SK-N-MC (cell line): ENCODE measurements around the gene ATOH7.
"Not testable (repeated sequence)": the region's sequence is repeated elsewhere in the genome, so short reads cannot be mapped to it uniquely, and the experiment has no call there.

Experiments
- DNase-seq: peaks from one replicate; pipeline ENCODE4 v3.0.0-alpha.2; 2011; ENCODE audit warnings: low read depth, low spot score
- H3K27ac ChIP-seq: fragments of 200-600 bp; sonication (generic); 2 replicates; pipeline ENCODE4 v1.5.1; 2016; ENCODE audit warnings: mixed run types
- H3K36me3 ChIP-seq: fragments of 200-600 bp; sonication (generic); 2 replicates; pipeline ENCODE4 v1.6.1; 2017; ENCODE audit warnings: antibody characterized with exemption, low read length, mixed read lengths; ENCODE audit not compliant: insufficient read depth
- H3K4me3 ChIP-seq: fragments of 200-600 bp; sonication (generic); 2 replicates; pipeline ENCODE4 v1.5.1; 2016
- H3K9ac ChIP-seq: fragments of 200-600 bp; sonication (generic); 2 replicates; pipeline ENCODE4 v1.8.0; 2017; ENCODE audit warnings: mixed run types, mixed read lengths; ENCODE audit not compliant: insufficient read length
- H3K9me3 ChIP-seq: fragments of 200-600 bp; sonication (generic); 2 replicates; pipeline ENCODE4 v1.6.1; 2017; ENCODE audit warnings: low read depth, mild to moderate bottlenecking, antibody characterized with exemption, low read length, moderate library complexity, mixed read lengths
- EZH2 ChIP-seq: fragments of 200-600 bp; sonication (generic); IDR thresholded peaks from one replicate; pipeline ENCODE4 v1.6.1; 2017; ENCODE audit warnings: antibody characterized with exemption
- FOXP2 ChIP-seq: optimal IDR thresholded peaks from 2 replicates; pipeline ENCODE3; 2011; ENCODE audit warnings: mild to moderate bottlenecking, moderate library complexity; ENCODE audit not compliant: insufficient read depth; ENCODE audit errors: extremely low read length, control extremely low read depth
- POLR2AphosphoS5 ChIP-seq: IDR thresholded peaks from 2 replicates; pipeline ENCODE4 v1.6.1; 2012; ENCODE audit warnings: mild to moderate bottlenecking, low read depth, low read length, borderline replicate concordance

ATOH7 gene

GRCh38 chr10:68261132-68261856, 29.4 kb upstream of the ATOH7 start:
- H3K9ac ChIP-seq = no peak overlapping the region
- no peaks in the 10 kb centered on the region for H3K36me3 ChIP-seq
- TF ChIP-seq EZH2 = no peak
- TF ChIP-seq FOXP2 = no peak
- no peak for TF ChIP-seq POLR2AphosphoS5
- no peaks in the 10 kb centered on the region for H3K9me3 ChIP-seq
- no peak overlapping the region for H3K27ac ChIP-seq
- no peak for DNase-seq
- no peak overlapping the region for H3K4me3 ChIP-seq

GRCh38 chr10:68253346-68253745, 21.4 kb upstream of the ATOH7 start:
- no peak for DNase-seq
- Histone ChIP-seq H3K27ac (no peak overlapping the region), H3K9ac (no peak overlapping the region), H3K9me3 (no peaks in the 10 kb centered on the region), H3K4me3 (no peak overlapping the region), H3K36me3 (no peaks in the 10 kb centered on the region)
- TF ChIP-seq FOXP2 = no peak
- no peak for TF ChIP-seq POLR2AphosphoS5
- TF ChIP-seq EZH2 = no peak

- no peak overlapping the region for H3K4me3 ChIP-seq
- no peak overlapping the region for H3K27ac ChIP-seq
- TF ChIP-seq FOXP2 = no peak
- no peak for TF ChIP-seq EZH2
- no peak for TF ChIP-seq POLR2AphosphoS5
- DNase-seq = no peak
- no peaks in the 10 kb centered on the region for H3K36me3 ChIP-seq
- no peaks in the 10 kb centered on the region for H3K9me3 ChIP-seq
- H3K9ac ChIP-seq = no peak overlapping the region
Measured at GRCh38 chr10:68251625-68252495, 19.9 kb upstream of the ATOH7 start.

- TF ChIP-seq POLR2AphosphoS5 (no peak), FOXP2 (no peak), EZH2 (no peak)
- H3K36me3 ChIP-seq = no peaks in the 10 kb centered on the region
- no peak overlapping the region for H3K27ac ChIP-seq
- DNase-seq = no peak
- H3K4me3 ChIP-seq = no peak overlapping the region
- H3K9me3 ChIP-seq = no peaks in the 10 kb centered on the region
- H3K9ac ChIP-seq = no peak overlapping the region
Measured at GRCh38 chr10:68251151-68251550, 19.2 kb upstream of the ATOH7 start.

- Histone ChIP-seq H3K9ac (no peak overlapping the region), H3K36me3 (no peaks in the 10 kb centered on the region), H3K4me3 (no peak overlapping the region), H3K9me3 (no peaks in the 10 kb centered on the region), H3K27ac (no peak overlapping the region)
- DNase-seq = no peak
- TF ChIP-seq POLR2AphosphoS5 = no peak
- TF ChIP-seq EZH2 = no peak
- no peak for TF ChIP-seq FOXP2
Measured at GRCh38 chr10:68249297-68249696, 17.4 kb upstream of the ATOH7 start.

- Histone ChIP-seq H3K36me3 (no peaks in the 10 kb centered on the region), H3K4me3 (no peak overlapping the region), H3K9ac (no peak overlapping the region), H3K9me3 (no peaks in the 10 kb centered on the region), H3K27ac (no peak overlapping the region)
- DNase-seq = no peak
- TF ChIP-seq FOXP2 = no peak
- TF ChIP-seq POLR2AphosphoS5 = no peak
- TF ChIP-seq EZH2 = no peak
Measured at GRCh38 chr10:68247931-68248330, 16.0 kb upstream of the ATOH7 start.

- H3K4me3 ChIP-seq, DNase-seq, H3K9ac ChIP-seq, H3K27ac ChIP-seq, H3K36me3 ChIP-seq, H3K9me3 ChIP-seq: not testable (repeated sequence)
Measured at GRCh38 chr10:68246397-68246796, 14.5 kb upstream of the ATOH7 start.

GRCh38 chr10:68242051-68242450, 10.1 kb upstream of the ATOH7 start:
- H3K9ac ChIP-seq = no peak overlapping the region
- H3K4me3 ChIP-seq = no peak overlapping the region
- DNase-seq = no peak
- no peaks in the 10 kb centered on the region for H3K36me3 ChIP-seq
- H3K27ac ChIP-seq = no peak overlapping the region
- H3K9me3 ChIP-seq = no peaks in the 10 kb centered on the region
- TF ChIP-seq POLR2AphosphoS5 (no peak), EZH2 (no peak), FOXP2 (no peak)

GRCh38 chr10:68239596-68240150, 7.8 kb upstream of the ATOH7 start:
- H3K27ac ChIP-seq = no peak overlapping the region
- H3K4me3 ChIP-seq = no peak overlapping the region
- no peak for DNase-seq
- no peaks in the 10 kb centered on the region for H3K36me3 ChIP-seq
- no peak overlapping the region for H3K9ac ChIP-seq
- H3K9me3 ChIP-seq = no peaks in the 10 kb centered on the region
- TF ChIP-seq POLR2AphosphoS5 = no peak
- no peak for TF ChIP-seq FOXP2
- TF ChIP-seq EZH2 = no peak
